Stimulated activated CD8-positive, alpha-beta memory T cell treated with anti-CD3 and anti-CD28 coated beads, Interleukin-12 subunit alpha, Interleukin-12 subunit beta, amount 100 ng/mL, for 1 hour (primary cell): ENCODE results near the gene KRT36.

Source experiments
- DNase-seq: peaks from one replicate; pipeline ENCODE4 v3.0.0-alpha.2; 2020; ENCODE audit warnings: low read depth

Gene KRT36

GRCh38 chr17:41476866-41477815 is 12.6 kb downstream of the KRT36 start:
- no peak for DNase-seq

GRCh38 chr17:41475421-41475820 is 14.3 kb downstream of the KRT36 start:
- no peak for DNase-seq

- no peak for DNase-seq
Measured at GRCh38 chr17:41474863-41475262, 14.8 kb downstream of the KRT36 start.

- DNase-seq = no peak
Measured at GRCh38 chr17:41468346-41468745, 21.4 kb downstream of the KRT36 start.

- no peak for DNase-seq
Measured at GRCh38 chr17:41467561-41467960, 22.1 kb downstream of the KRT36 start.

GRCh38 chr17:41466988-41467387 is 22.7 kb downstream of the KRT36 start, which contains the start of gene KRT32:
TSS of gene KRT32 (minus strand) at chr17:41467386. CDS start at chr17:41467325, 61 bp downstream.
- DNase-seq = no peak

- DNase-seq = no peak
Measured at GRCh38 chr17:41464682-41465081, 25.0 kb downstream of the KRT36 start.

- no peak for DNase-seq
Measured at GRCh38 chr17:41464173-41464572, 25.5 kb downstream of the KRT36 start.

GRCh38 chr17:41463746-41464145 is 26.0 kb downstream of the KRT36 start:
- no peak for DNase-seq

- no peak for DNase-seq
Measured at GRCh38 chr17:41462705-41463104, 27.0 kb downstream of the KRT36 start.

- no peak for DNase-seq
Measured at GRCh38 chr17:41457676-41458075, 32.0 kb downstream of the KRT36 start.

GRCh38 chr17:41456204-41456603 is 33.5 kb downstream of the KRT36 start:
- no peak for DNase-seq

GRCh38 chr17:41455236-41455635 is 34.5 kb downstream of the KRT36 start:
- no peak for DNase-seq

GRCh38 chr17:41453066-41453465 is 36.6 kb downstream of the KRT36 start:
- no peak for DNase-seq

- DNase-seq = no peak
Measured at GRCh38 chr17:41452281-41452680, 37.4 kb downstream of the KRT36 start.

- no peak for DNase-seq
Measured at GRCh38 chr17:41451154-41451728, 38.5 kb downstream of the KRT36 start.

- DNase-seq = no peak
Measured at GRCh38 chr17:41449008-41449407, 40.7 kb downstream of the KRT36 start.

GRCh38 chr17:41448506-41448905 is 41.2 kb downstream of the KRT36 start:
- no peak for DNase-seq

- no peak for DNase-seq
Measured at GRCh38 chr17:41446806-41447205, 42.9 kb downstream of the KRT36 start.

GRCh38 chr17:41444640-41445039 is 45.1 kb downstream of the KRT36 start:
- DNase-seq = no peak

- no peak for DNase-seq
Measured at GRCh38 chr17:41444186-41444585, 45.5 kb downstream of the KRT36 start.

- DNase-seq = no peak
Measured at GRCh38 chr17:41442739-41443138, 47.0 kb downstream of the KRT36 start.

GRCh38 chr17:41440531-41441033 is 49.1 kb downstream of the KRT36 start, which contains the start of gene KRT38:
TSS of gene KRT38 (minus strand) at chr17:41440983. CDS start at chr17:41440921, 62 bp downstream.
- DNase-seq = no peak
